GM12878 (cell line): ENCODE results near the gene UBALD2. TPM values are rescaled to one million over a fixed set of nuclear protein-coding genes. Genes with fewer than 3 reads are reported as not detected.
"Not testable (repeated sequence)": the region's sequence is repeated elsewhere in the genome, so short reads cannot be mapped to it uniquely, and the experiment has no call there.

Experiments used
- ATAC-seq: fragments of 200-7000 bp; cut with Tn5 transposase; 3 replicates; pipeline ENCODE4 v1.9.1; 2020; ENCODE audit warnings: mild to moderate bottlenecking, moderate library complexity
- BruUV-seq: library from RNA; stranded (reverse); fragments of 400-500 nt; replicated peaks from 2 replicates; lab custom pipeline; 2021; lab: Mats Ljungman, UMichigan
- CTCF ChIA-PET: fragments of 300-600 bp; sonication (Branson Sonifier 250); formaldehyde crosslinking; extraction: SDS; loops from one replicate; lab custom pipeline; 2021; ENCODE audit warnings: inconsistent platforms; lab: Yijun Ruan, JAX
- POLR2A ChIA-PET: fragments of 350-600 bp; formaldehyde crosslinking; extraction: SDS; loops from one replicate; lab custom pipeline; 2021; ENCODE audit warnings: inconsistent platforms; lab: Charles Lee
- RAD21 ChIA-PET: fragments of 300-600 bp; sonication (Branson Sonifier 250); formaldehyde crosslinking; loops from one replicate; lab custom pipeline; 2023; ENCODE audit warnings: antibody characterized with exemption; ENCODE audit not compliant: unreplicated experiment; lab: Charles Lee
- SMC1A ChIA-PET: fragments of 300-600 bp; sonication (Branson Sonifier 250); formaldehyde crosslinking; loops from one replicate; lab custom pipeline; 2023; ENCODE audit not compliant: unreplicated experiment, uncharacterized antibody; lab: Charles Lee
- DNase-seq: peaks from one replicate; pipeline ENCODE4 v3.0.0-alpha.2; 2011; ENCODE audit warnings: low read depth, low spot score
- FAIRE-seq: peaks from 3 replicates; lab custom pipeline; 2011; peaks lifted over from hg19 to GRCh38; lab: Jason Lieb, UNC
- H2AFZ ChIP-seq: 2 replicates; pipeline ENCODE4 v1.6.0; 2011; ENCODE audit warnings: low read depth, low read length, control low read depth; ENCODE audit not compliant: control insufficient read depth
- H3K27ac ChIP-seq: 2 replicates; pipeline ENCODE4 v1.5.1; 2011; ENCODE audit warnings: control low read depth; ENCODE audit not compliant: control insufficient read depth, insufficient read depth
- H3K27me3 ChIP-seq, 2 experiments: replicated peaks in 1 of 2; 2 replicates each; pipeline versions ENCODE4 v1.6.0 to v1.6.1; 2011; ENCODE audit warnings: low read length in 1 of 2; ENCODE audit not compliant: control insufficient read depth in 2 of 2, insufficient read depth in 2 of 2
- H3K36me3 ChIP-seq, 2 experiments: 2 replicates each; pipeline ENCODE4 v1.5.1; 2011; ENCODE audit warnings: low read length in 1 of 2; ENCODE audit not compliant: control insufficient read depth in 2 of 2, insufficient read depth in 2 of 2
- H3K4me1 ChIP-seq: 2 replicates; pipeline ENCODE4 v1.6.1; 2011; ENCODE audit warnings: mild to moderate bottlenecking, low read length, moderate library complexity, mixed read lengths; ENCODE audit not compliant: control insufficient read depth, insufficient read depth
- H3K4me2 ChIP-seq: 2 replicates; pipeline ENCODE4 v1.6.0; 2011; ENCODE audit warnings: control low read depth; ENCODE audit not compliant: control insufficient read depth, insufficient read depth
- H3K4me3 ChIP-seq: fragments of 200-600 bp; sonication (generic); 2 replicates; pipeline ENCODE4 v1.5.1; 2016
- H3K79me2 ChIP-seq: 2 replicates; pipeline ENCODE4 v1.6.0; 2011; ENCODE audit warnings: low read length; ENCODE audit not compliant: control insufficient read depth, insufficient read depth
- H3K9ac ChIP-seq: 2 replicates; pipeline ENCODE4 v1.8.0; 2011; ENCODE audit warnings: low read length, control low read depth, mixed read lengths; ENCODE audit not compliant: control insufficient read depth, insufficient read depth
- H3K9me3 ChIP-seq: replicated peaks from 3 replicates; pipeline ENCODE4 v1.5.1; 2011; ENCODE audit warnings: mild to moderate bottlenecking, low read length; ENCODE audit not compliant: control insufficient read depth, insufficient read depth
- H4K20me1 ChIP-seq: 2 replicates; pipeline ENCODE4 v1.6.0; 2011; ENCODE audit not compliant: control insufficient read depth, insufficient read depth
- EGR1 ChIP-seq, 2 experiments: IDR thresholded peaks; 1 replicate in 1 of 2; 2 replicates in 1 of 2; pipeline ENCODE4 v1.6.1; 2011 to 2012; ENCODE audit warnings: low read depth in 2 of 2, low read length in 2 of 2, borderline replicate concordance in 1 of 2, mild to moderate bottlenecking in 1 of 2, moderate library complexity in 1 of 2
- HDGF ChIP-seq: fragments of 450-650 bp; IDR thresholded peaks from 2 replicates; pipeline ENCODE4 v1.6.1; 2016; ENCODE audit warnings: antibody characterized with exemption
- IKZF1 ChIP-seq: fragments of 450-650 bp; conservative IDR thresholded peaks from 2 replicates; pipeline ENCODE4 v1.6.1; 2017; ENCODE audit warnings: antibody characterized with exemption, mild to moderate bottlenecking
- IKZF2 ChIP-seq, 2 experiments: fragments of 450-650 bp; IDR thresholded peaks; 2 replicates each; pipeline ENCODE4 v1.6.1; 2017; ENCODE audit warnings: mild to moderate bottlenecking in 2 of 2, moderate library complexity in 2 of 2
- KLF5 ChIP-seq: fragments of 450-650 bp; IDR thresholded peaks from 2 replicates; pipeline ENCODE4 v1.6.1; 2014; ENCODE audit warnings: mild to moderate bottlenecking; ENCODE audit not compliant: partially characterized antibody
- NFIC ChIP-seq: IDR thresholded peaks from 2 replicates; pipeline ENCODE4 v1.6.1; 2012; ENCODE audit warnings: low read depth, mild to moderate bottlenecking, inconsistent platforms, low read length, moderate library complexity
- NR2F1 ChIP-seq: fragments of 450-650 bp; conservative IDR thresholded peaks from 2 replicates; pipeline ENCODE4 v1.6.1; 2017; ENCODE audit warnings: mild to moderate bottlenecking
- PAX5 ChIP-seq: IDR thresholded peaks from 2 replicates; pipeline ENCODE4 v1.6.1; 2011; ENCODE audit warnings: low read depth, low read length, borderline replicate concordance
- RUNX3 ChIP-seq: IDR thresholded peaks from 2 replicates; pipeline ENCODE4 v1.6.1; 2012; ENCODE audit warnings: low read length, inconsistent platforms
- SMARCA5 ChIP-seq: fragments of 450-650 bp; IDR thresholded peaks from 2 replicates; pipeline ENCODE4 v1.6.1; 2017; ENCODE audit warnings: mild to moderate bottlenecking
- ZBTB33 ChIP-seq: fragments of 450-650 bp; IDR thresholded peaks from 2 replicates; pipeline ENCODE4 v1.6.1; 2017; ENCODE audit warnings: mild to moderate bottlenecking
- ZNF217 ChIP-seq: fragments of 450-650 bp; IDR thresholded peaks from 2 replicates; pipeline ENCODE4 v1.6.1; 2017; ENCODE audit warnings: antibody characterized with exemption, mild to moderate bottlenecking
- WGBS: methylation state at CpG from one replicate; pipeline ENCODE4 v1.1.6; 2016; ENCODE audit warnings: low lambda C conversion rate; ENCODE audit not compliant: insufficient replicate concordance, insufficient coverage; ENCODE audit errors: missing lambda C conversion rate; 5-methylcytosine and 5-hydroxymethylcytosine counted together
- in situ Hi-C: fragments of 300-500 bp; cut with MboI; formaldehyde crosslinking; loops from 9 replicates; pipeline ENCODE4 v1.14.3; 2018; ENCODE audit warnings: mixed read lengths
- intact Hi-C: fragments of 100-400 bp; cut with micrococcal nuclease; formaldehyde crosslinking; loops from one replicate; pipeline ENCODE4 v1.14.2; 2022; ENCODE audit not compliant: unreplicated experiment
- polyA plus RNA-seq, 11 experiments: library from polyadenylated mRNA; depleted of rRNA in 4 of 11; unstranded in 6 of 11; stranded (reverse) in 5 of 11; fragments of >200 nt; fragmentation: Nextera tagmentation in 4 of 11; fragmentation: Illumina TruSeq in 1 of 11; extraction: Ambion mirVana in 4 of 11; extraction: Trizol in 1 of 11; gene quantifications; 1 replicate in 1 of 11; 2 replicates in 10 of 11; pipeline versions ENCODE4 v1.2.1 to v1.2.3, GENCODE V29; 2011 to 2016; ENCODE audit warnings: inconsistent platforms in 2 of 11, missing spikeins in 2 of 11, low read depth in 1 of 11
- total RNA-seq, 4 experiments: library from RNA; depleted of rRNA in 3 of 4; stranded (reverse); fragments of >200 nt in 3 of 4; fragmentation: Illumina TruSeq in 1 of 4; extraction: Trizol in 1 of 4; gene quantifications; 2 replicates each; pipeline versions ENCODE4 v1.2.1 to v1.2.3, GENCODE V29; 2013 to 2021

Gene UBALD2
- total and polyA plus RNA-seq, 10 of the 15 experiments (the other 5 are each of a cell fraction or from before 2014, with no cell fraction given), result 2.8 to 165 (median 20.6) TPM

GRCh38 chr17:76252967-76253766 is 12.0 kb upstream of the UBALD2 start:
- not testable (repeated sequence) for H2AFZ ChIP-seq, H3K36me3 ChIP-seq, FAIRE-seq, H3K79me2 ChIP-seq, H3K9me3 ChIP-seq, DNase-seq, H3K27me3 ChIP-seq, BruUV-seq, H4K20me1 ChIP-seq
- POLR2A ChIA-PET, result interaction anchor here (1.9 to 16.9 kb wide), 2 partner anchors 13 to 61 kb away, joined by 6 to 341 read pairs; partner anchors contain the start of gene UBALD2
- peak overlapping the region; percentile 45; the same call in 1 of the 2 replicates for H3K9ac ChIP-seq
- H3K4me3 ChIP-seq, result peak overlapping the region; percentile 46; the same call in 1 of the 2 replicates
- intact Hi-C loops (loop anchor here (1.0 kb wide), 1 partner anchor 10 kb away; no protein-coding TSS in a partner anchor), in situ Hi-C loops (loop anchor here (25.0 kb wide), 2 partner anchors 1209 to 1909 kb away; partner anchors contain the start of gene SYNGR2)
- H3K4me1 ChIP-seq, result peaks cover 25% of the 10 kb centered on the region
- CTCF ChIA-PET, result interaction anchor here (1.8 kb wide), 1 partner anchor 10 kb away, joined by 7 read pairs; no protein-coding TSS in a partner anchor
- ATAC-seq, result peak; percentile 61
- RAD21 ChIA-PET, result interaction anchor here (0.7 to 1.3 kb wide), 2 partner anchors 10 to 13 kb away, joined by 3 read pairs; no protein-coding TSS in a partner anchor
- TF ChIP-seq RUNX3 (peak; percentile 75), SMARCA5 (0 out of 2 replicates have a peak, but pooled peaks have one; percentile 49), HDGF (peak; percentile 2; the same call in 1 of the 2 replicates), ZBTB33 (peak; percentile 80; the same call in 1 of the 2 replicates), IKZF2 (IDR thresholded peaks at IDR 0.05) (peak; percentile 15 to 19; a peak in 2 of 4 replicates), NR2F1 (peak; percentile 55; the same call in 1 of the 2 replicates), PAX5 (peak; percentile 44; the same call in 1 of the 2 replicates), EGR1 (IDR thresholded peaks at IDR 0.05; ENCODE audit: borderline replicate concordance in 1 of 2, low read depth in 2 of 2, low read length in 2 of 2) (0 out of 3 replicates have a peak, but pooled peaks of 1 of the 2 experiments have one; percentile 18), ZNF217 (0 out of 2 replicates have a peak, but pooled peaks have one; percentile 23), IKZF1 (peak; percentile 14), KLF5 (peak; percentile 22), NFIC (0 out of 2 replicates have a peak, but pooled peaks have one; percentile 10)
- WGBS, result 64% methylated on average over 23 of the region's 23 CpGs
- peak overlapping the region; percentile 80 for H3K4me2 ChIP-seq
- SMC1A ChIA-PET, result interaction anchor here (1.6 to 13.9 kb wide), 4 partner anchors 8 to 69 kb away, joined by 3 to 226 read pairs (median 11); partner anchors contain the start of gene UBALD2
- H3K27ac ChIP-seq, result peak overlapping the region; percentile 70
